DOHH2 (cell line): ENCODE data around the gene GNS.

Experiments
- CTCF ChIP-seq: fragments of 200-600 bp; sonication (generic); IDR thresholded peaks from one replicate; pipeline ENCODE4 v1.5.1; 2014; ENCODE audit warnings: antibody characterized with exemption, mild to moderate bottlenecking, low read depth, low read length; ENCODE audit not compliant: poor library complexity, severe bottlenecking
- EZH2phosphoT487 ChIP-seq: fragments of 200-600 bp; sonication (generic); IDR thresholded peaks from 2 replicates; pipeline ENCODE4 v1.6.1; 2017; ENCODE audit warnings: borderline replicate concordance, mild to moderate bottlenecking, antibody characterized with exemption, low read length, moderate library complexity, mixed read lengths

GRCh38 chr12:64752833-64753238 lies 6.4 kb downstream of the GNS start:
- TF ChIP-seq CTCF (no peak), EZH2phosphoT487 (no peak)
